Keratinocyte (primary cell): Measurements from ENCODE around the gene CCDC194. TPM values are rescaled to one million over a fixed set of nuclear protein-coding genes. Genes with fewer than 3 reads are reported as not detected.

ENCODE experiments used
- DNase-seq: peaks from one replicate; pipeline ENCODE4 v3.0.0-alpha.2; 2011; ENCODE audit warnings: low read depth, missing footprints, low spot score
- FAIRE-seq: peaks from 2 replicates; lab custom pipeline; 2011; peaks lifted over from hg19 to GRCh38; lab: Jason Lieb, UNC
- H2AFZ ChIP-seq: 2 replicates; pipeline ENCODE4 v1.6.0; 2012; ENCODE audit warnings: low read length, control low read depth, inconsistent platforms; ENCODE audit not compliant: control insufficient read depth
- H3K27ac ChIP-seq: 2 replicates; pipeline ENCODE4 v1.5.1; 2011; ENCODE audit warnings: low read length; ENCODE audit not compliant: control insufficient read depth, insufficient read depth
- H3K27me3 ChIP-seq: 3 replicates; pipeline ENCODE4 v1.6.0; 2011; ENCODE audit warnings: low read length; ENCODE audit not compliant: control insufficient read depth, insufficient read depth; ENCODE audit errors: extremely low read depth
- H3K36me3 ChIP-seq, 2 experiments: 2 replicates in 1 of 2; 3 replicates in 1 of 2; pipeline ENCODE4 v1.5.1; 2011; ENCODE audit warnings: low read length in 2 of 2, mild to moderate bottlenecking in 1 of 2; ENCODE audit not compliant: control insufficient read depth in 2 of 2, insufficient read depth in 2 of 2; ENCODE audit errors: extremely low read depth in 1 of 2
- H3K4me1 ChIP-seq: 3 replicates; pipeline ENCODE4 v1.5.1; 2011; ENCODE audit warnings: low read length; ENCODE audit not compliant: control insufficient read depth, insufficient read depth; ENCODE audit errors: extremely low read depth
- H3K4me2 ChIP-seq: 3 replicates; pipeline ENCODE4 v1.6.0; 2011; ENCODE audit warnings: low read depth, low read length; ENCODE audit not compliant: control insufficient read depth, insufficient read depth; ENCODE audit errors: extremely low read depth
- H3K4me3 ChIP-seq, 3 experiments: fragments of 200-600 bp in 1 of 3; sonication (generic) in 1 of 3; 2 replicates in 2 of 3; 3 replicates in 1 of 3; pipeline ENCODE4 v1.5.1; 2011 to 2016; ENCODE audit warnings: low read length in 3 of 3, mild to moderate bottlenecking in 3 of 3, control low read depth in 2 of 3, inconsistent platforms in 1 of 3, low read depth in 1 of 3, mixed read lengths in 1 of 3, mixed run types in 1 of 3, moderate library complexity in 1 of 3; ENCODE audit not compliant: control insufficient read depth in 2 of 3, insufficient read depth in 2 of 3; ENCODE audit errors: extremely low read depth in 1 of 3
- H3K79me2 ChIP-seq: 2 replicates; pipeline ENCODE4 v1.6.0; 2012; ENCODE audit warnings: low read length; ENCODE audit not compliant: control insufficient read depth, insufficient read depth
- H3K9ac ChIP-seq: 3 replicates; pipeline ENCODE4 v1.6.0; 2011; ENCODE audit warnings: low read length; ENCODE audit not compliant: control insufficient read depth, insufficient read depth; ENCODE audit errors: extremely low read depth
- H3K9me1 ChIP-seq: 3 replicates; pipeline ENCODE4 v1.6.0; 2011; ENCODE audit warnings: low read length; ENCODE audit not compliant: control insufficient read depth, insufficient read depth; ENCODE audit errors: extremely low read depth
- H3K9me3 ChIP-seq: 2 replicates; pipeline ENCODE4 v1.5.1; 2012; ENCODE audit warnings: low read depth, low read length; ENCODE audit not compliant: control insufficient read depth
- H4K20me1 ChIP-seq: 3 replicates; pipeline ENCODE4 v1.6.0; 2011; ENCODE audit warnings: low read length; ENCODE audit not compliant: control insufficient read depth, insufficient read depth; ENCODE audit errors: extremely low read depth
- EZH2 ChIP-seq: IDR thresholded peaks from one replicate; pipeline ENCODE4 v1.6.1; 2012; ENCODE audit warnings: inconsistent platforms, mild to moderate bottlenecking, low read length, moderate library complexity
- dilution Hi-C: fragments of 300-500 bp; cut with MboI; formaldehyde crosslinking; loops from one replicate; pipeline ENCODE4 v1.7.0; 2020; ENCODE audit warnings: low sequenced_read_pairs; ENCODE audit not compliant: extremely low pct_ligation_motif_present
- polyA plus RNA-seq, 5 experiments: library from polyadenylated mRNA; depleted of rRNA in 3 of 5; stranded (reverse) in 3 of 5; stranded (forward) in 1 of 5; unstranded in 1 of 5; fragments of >200 nt; gene quantifications; 1 replicate in 1 of 5; 2 replicates in 3 of 5; 3 replicates in 1 of 5; pipeline versions ENCODE4 v1.2.1 to v1.2.3, GENCODE V29; 2011 to 2012; ENCODE audit warnings: missing spikeins in 2 of 5, low read depth in 1 of 5, low replicate concordance in 1 of 5
- TF ChIP-seq, protein P1 (sequence below), 3 experiments: IDR thresholded peaks in 1 of 3; conservative IDR thresholded peaks in 1 of 3; optimal IDR thresholded peaks in 1 of 3; 2 replicates in 2 of 3; 3 replicates in 1 of 3; pipeline versions ENCODE3 to v1.5.1; 2011; ENCODE audit warnings: low read length in 3 of 3, mild to moderate bottlenecking in 3 of 3, moderate library complexity in 2 of 3, control low read depth in 1 of 3, inconsistent platforms in 1 of 3; ENCODE audit not compliant: insufficient read depth in 2 of 3; ENCODE audit errors: extremely low read depth in 1 of 3

The CCDC194 gene
- polyA plus RNA-seq, 1 donor (not counting 4 experiments of a cell fraction or from before 2014, with no cell fraction given), result not detected

- dilution Hi-C loops, result no loop called here
- H4K20me1 ChIP-seq, result no peaks in the 10 kb centered on the region
- no peaks in the 10 kb centered on the region for H3K79me2 ChIP-seq
- no peak overlapping the region for H3K27ac ChIP-seq
- H2AFZ ChIP-seq, result no peak overlapping the region
- DNase-seq, result no peak
- no peak for TF ChIP-seq EZH2
- TF ChIP-seq, protein P1, sequence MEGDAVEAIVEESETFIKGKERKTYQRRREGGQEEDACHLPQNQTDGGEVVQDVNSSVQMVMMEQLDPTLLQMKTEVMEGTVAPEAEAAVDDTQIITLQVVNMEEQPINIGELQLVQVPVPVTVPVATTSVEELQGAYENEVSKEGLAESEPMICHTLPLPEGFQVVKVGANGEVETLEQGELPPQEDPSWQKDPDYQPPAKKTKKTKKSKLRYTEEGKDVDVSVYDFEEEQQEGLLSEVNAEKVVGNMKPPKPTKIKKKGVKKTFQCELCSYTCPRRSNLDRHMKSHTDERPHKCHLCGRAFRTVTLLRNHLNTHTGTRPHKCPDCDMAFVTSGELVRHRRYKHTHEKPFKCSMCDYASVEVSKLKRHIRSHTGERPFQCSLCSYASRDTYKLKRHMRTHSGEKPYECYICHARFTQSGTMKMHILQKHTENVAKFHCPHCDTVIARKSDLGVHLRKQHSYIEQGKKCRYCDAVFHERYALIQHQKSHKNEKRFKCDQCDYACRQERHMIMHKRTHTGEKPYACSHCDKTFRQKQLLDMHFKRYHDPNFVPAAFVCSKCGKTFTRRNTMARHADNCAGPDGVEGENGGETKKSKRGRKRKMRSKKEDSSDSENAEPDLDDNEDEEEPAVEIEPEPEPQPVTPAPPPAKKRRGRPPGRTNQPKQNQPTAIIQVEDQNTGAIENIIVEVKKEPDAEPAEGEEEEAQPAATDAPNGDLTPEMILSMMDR (optimal IDR thresholded peaks at IDR 0.05 in 1 of 3, IDR thresholded peaks at IDR 0.05 in 1 of 3, conservative IDR thresholded peaks at IDR 0.05 in 1 of 3; ENCODE audit: extremely low read depth in 1 of 3, insufficient read depth in 2 of 3, low read length in 3 of 3), result no peak
- FAIRE-seq, result no peak
- no peaks in the 10 kb centered on the region for H3K9me1 ChIP-seq
- no peaks in the 10 kb centered on the region for H3K4me1 ChIP-seq
- H3K36me3 ChIP-seq, result no peaks in the 10 kb centered on the region
- H3K9me3 ChIP-seq, result no peaks in the 10 kb centered on the region
- no peak overlapping the region for H3K9ac ChIP-seq
- H3K4me2 ChIP-seq, result no peak overlapping the region
- no peak overlapping the region for H3K4me3 ChIP-seq
- H3K27me3 ChIP-seq, result no peaks in the 10 kb centered on the region
Observed at GRCh38 chr19:17379221-17379631, 14.8 kb downstream of the CCDC194 start.

DNA sequence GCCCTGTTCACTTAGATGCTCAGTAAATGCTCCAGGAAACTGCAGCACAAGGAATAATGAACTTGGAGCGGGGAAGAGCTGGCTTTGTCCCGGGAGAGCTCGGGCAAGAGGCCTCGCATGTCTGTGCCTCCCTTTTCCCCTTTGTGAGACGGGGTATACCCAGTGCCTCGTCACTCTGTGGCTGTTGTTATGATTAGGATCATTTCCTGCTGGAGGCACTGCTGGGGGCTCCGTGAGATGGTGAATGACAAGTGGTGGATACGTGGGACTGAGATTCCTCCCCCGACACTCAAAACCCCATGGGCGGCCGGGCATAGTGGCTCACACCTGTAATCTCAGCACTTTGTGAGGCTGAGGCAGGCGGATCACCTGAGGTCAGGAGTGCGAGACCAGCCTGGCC is 15.7 kb downstream of the CCDC194 start:
- H3K36me3 ChIP-seq, result no peaks in the 10 kb centered on the region
- TF ChIP-seq, protein P1 (optimal IDR thresholded peaks at IDR 0.05 in 1 of 3, IDR thresholded peaks at IDR 0.05 in 1 of 3, conservative IDR thresholded peaks at IDR 0.05 in 1 of 3; ENCODE audit: extremely low read depth in 1 of 3, insufficient read depth in 2 of 3, low read length in 3 of 3), result no peak
- TF ChIP-seq EZH2, result no peak
- DNase-seq, result no peak
- no peak overlapping the region for H2AFZ ChIP-seq
- no peak overlapping the region for H3K4me2 ChIP-seq
- H3K9me1 ChIP-seq, result no peaks in the 10 kb centered on the region
- no peak overlapping the region for H3K9ac ChIP-seq
- dilution Hi-C loops, result no loop called here
- FAIRE-seq, result no peak
- H3K4me3 ChIP-seq, result no peak overlapping the region
- H4K20me1 ChIP-seq, result no peaks in the 10 kb centered on the region
- no peaks in the 10 kb centered on the region for H3K4me1 ChIP-seq
- no peak overlapping the region for H3K27ac ChIP-seq
- no peaks in the 10 kb centered on the region for H3K79me2 ChIP-seq
- H3K27me3 ChIP-seq, result no peaks in the 10 kb centered on the region
- H3K9me3 ChIP-seq, result no peaks in the 10 kb centered on the region
